ENCODE results near the gene HNRNPUL1.

GRCh38 chr19:41248895-41249294 is 15.3 kb upstream of the HNRNPUL1 start:
- TF ChIP-seq CTCF (conservative IDR thresholded peaks at IDR 0.05 in 1 of 2, IDR thresholded peaks at IDR 0.05 in 1 of 2; ENCODE audit: extremely low read depth in 1 of 2, insufficient read depth in 1 of 2, low read depth in 1 of 2, low read length in 2 of 2) (no peak), EZH2 (IDR thresholded peaks at IDR 0.05; ENCODE audit: borderline replicate concordance, low read length) (no peak)
